Neural cell (in vitro differentiated cells): Measurements from ENCODE around the gene NAGLU. TPM values are rescaled to one million over a fixed set of nuclear protein-coding genes. Genes with fewer than 3 reads are reported as not detected.

Experiments used
- H2AFZ ChIP-seq: fragments of 200-600, 300-800 bp; sonication (generic), shearing (Covaris generic); 2 replicates; pipeline ENCODE4 v1.6.0; 2014; ENCODE audit warnings: low read depth, mild to moderate bottlenecking, antibody characterized with exemption, low read length, moderate library complexity
- H3F3A ChIP-seq: fragments of 200-600 bp; shearing (Covaris generic); 2 replicates; pipeline ENCODE4 v1.6.1; 2016; ENCODE audit warnings: mild to moderate bottlenecking, moderate library complexity, mixed read lengths, antibody characterized with exemption, low read length; ENCODE audit not compliant: insufficient read depth, poor library complexity, severe bottlenecking
- H3K27ac ChIP-seq: fragments of 200-600, 300-800 bp; sonication (generic), shearing (Covaris generic); 2 replicates; pipeline ENCODE4 v1.5.1; 2014; ENCODE audit warnings: mild to moderate bottlenecking, low read length, moderate library complexity
- H3K27me3 ChIP-seq: fragments of 300-800, 200-600 bp; sonication (generic), shearing (Covaris generic); 2 replicates; pipeline ENCODE4 v1.6.0; 2014; ENCODE audit warnings: mild to moderate bottlenecking, low read depth, low read length, moderate library complexity; ENCODE audit not compliant: insufficient read depth
- H3K36me3 ChIP-seq: fragments of 300-800, 200-600 bp; sonication (generic), shearing (Covaris generic); 2 replicates; pipeline ENCODE4 v1.5.1; 2014; ENCODE audit warnings: mild to moderate bottlenecking, antibody characterized with exemption, low read length, moderate library complexity; ENCODE audit not compliant: insufficient read depth
- H3K4me2 ChIP-seq: fragments of 300-800, 200-600 bp; sonication (generic), shearing (Covaris generic); 2 replicates; pipeline ENCODE4 v1.6.0; 2014; ENCODE audit warnings: mild to moderate bottlenecking, low read length
- H3K4me3 ChIP-seq: fragments of 300-800, 200-600 bp; sonication (generic), shearing (Covaris generic); 2 replicates; pipeline ENCODE4 v1.5.1; 2014; ENCODE audit warnings: mild to moderate bottlenecking, low read length, moderate library complexity
- H3K79me2 ChIP-seq: fragments of 200-600 bp; shearing (Covaris generic); replicated peaks from 2 replicates; pipeline ENCODE4 v1.6.0; 2014; ENCODE audit warnings: mild to moderate bottlenecking, low read length, moderate library complexity; ENCODE audit not compliant: insufficient read depth
- H3K9ac ChIP-seq: fragments of 300-800, 200-600 bp; sonication (generic), shearing (Covaris generic); 2 replicates; pipeline ENCODE4 v1.6.1; 2016; ENCODE audit warnings: mild to moderate bottlenecking, low read length, mixed read lengths
- H3K9me2 ChIP-seq: fragments of 200-600 bp; shearing (Covaris generic); 2 replicates; pipeline ENCODE4 v1.6.1; 2016; ENCODE audit warnings: mild to moderate bottlenecking, low read length, mixed read lengths; ENCODE audit not compliant: insufficient read depth
- H3K9me3 ChIP-seq: fragments of 200-600, 300-800 bp; sonication (generic), shearing (Covaris generic); 2 replicates; pipeline ENCODE4 v1.6.1; 2016; ENCODE audit warnings: mild to moderate bottlenecking, mixed run types, low read length, moderate library complexity, mixed read lengths
- H4K20me1 ChIP-seq: fragments of 200-600 bp; shearing (Covaris generic); 2 replicates; pipeline ENCODE4 v1.6.1; 2016; ENCODE audit warnings: mild to moderate bottlenecking, mixed run types; ENCODE audit not compliant: insufficient read depth
- EP300 ChIP-seq: fragments of 450-650 bp; conservative IDR thresholded peaks from 2 replicates; pipeline ENCODE4 v1.6.1; 2014; ENCODE audit warnings: antibody characterized with exemption, mild to moderate bottlenecking, moderate library complexity; ENCODE audit not compliant: poor library complexity, severe bottlenecking
- EZH2 ChIP-seq: fragments of 200-600, 300-800 bp; shearing (Covaris generic), sonication (generic); IDR thresholded peaks from 2 replicates; pipeline ENCODE4 v1.6.1; 2014; ENCODE audit warnings: antibody characterized with exemption, low read length, borderline replicate concordance, mild to moderate bottlenecking; ENCODE audit not compliant: insufficient read depth, poor library complexity, severe bottlenecking
- MXI1 ChIP-seq: fragments of 450-650 bp; conservative IDR thresholded peaks from 2 replicates; pipeline ENCODE4 v1.6.1; 2014; ENCODE audit warnings: antibody characterized with exemption, mild to moderate bottlenecking; ENCODE audit not compliant: poor library complexity, severe bottlenecking
- POLR2AphosphoS5 ChIP-seq: IDR thresholded peaks from 2 replicates; pipeline ENCODE4 v1.6.1; 2012
- RAD21 ChIP-seq: fragments of 450-650 bp; conservative IDR thresholded peaks from 2 replicates; pipeline ENCODE4 v1.6.1; 2014; ENCODE audit warnings: antibody characterized with exemption, mild to moderate bottlenecking, moderate library complexity
- SMC3 ChIP-seq: fragments of 450-650 bp; conservative IDR thresholded peaks from 2 replicates; pipeline ENCODE4 v1.6.1; 2014; ENCODE audit warnings: antibody characterized with exemption, mild to moderate bottlenecking, moderate library complexity; ENCODE audit not compliant: poor library complexity
- TAF1 ChIP-seq: IDR thresholded peaks from 2 replicates; pipeline ENCODE4 v1.6.1; 2012; ENCODE audit warnings: low read depth
- polyA plus RNA-seq: library from polyadenylated mRNA; depleted of rRNA; stranded (reverse); fragments of >200 nt; gene quantifications from 2 replicates; pipeline ENCODE4 v1.2.3, GENCODE V29; 2014
- TF ChIP-seq, protein P1 (sequence below): fragments of 450-650 bp; IDR thresholded peaks from 2 replicates; pipeline ENCODE4 v1.5.1; 2014; ENCODE audit warnings: antibody characterized with exemption, mild to moderate bottlenecking, moderate library complexity; ENCODE audit not compliant: poor library complexity, severe bottlenecking
- TF ChIP-seq, protein P2 (sequence below): IDR thresholded peaks from 2 replicates; pipeline ENCODE4 v1.6.1; 2012; ENCODE audit warnings: borderline replicate concordance

Gene NAGLU
- polyA plus RNA-seq, 1 donor from 2014 or later = 12.1 TPM

DNA sequence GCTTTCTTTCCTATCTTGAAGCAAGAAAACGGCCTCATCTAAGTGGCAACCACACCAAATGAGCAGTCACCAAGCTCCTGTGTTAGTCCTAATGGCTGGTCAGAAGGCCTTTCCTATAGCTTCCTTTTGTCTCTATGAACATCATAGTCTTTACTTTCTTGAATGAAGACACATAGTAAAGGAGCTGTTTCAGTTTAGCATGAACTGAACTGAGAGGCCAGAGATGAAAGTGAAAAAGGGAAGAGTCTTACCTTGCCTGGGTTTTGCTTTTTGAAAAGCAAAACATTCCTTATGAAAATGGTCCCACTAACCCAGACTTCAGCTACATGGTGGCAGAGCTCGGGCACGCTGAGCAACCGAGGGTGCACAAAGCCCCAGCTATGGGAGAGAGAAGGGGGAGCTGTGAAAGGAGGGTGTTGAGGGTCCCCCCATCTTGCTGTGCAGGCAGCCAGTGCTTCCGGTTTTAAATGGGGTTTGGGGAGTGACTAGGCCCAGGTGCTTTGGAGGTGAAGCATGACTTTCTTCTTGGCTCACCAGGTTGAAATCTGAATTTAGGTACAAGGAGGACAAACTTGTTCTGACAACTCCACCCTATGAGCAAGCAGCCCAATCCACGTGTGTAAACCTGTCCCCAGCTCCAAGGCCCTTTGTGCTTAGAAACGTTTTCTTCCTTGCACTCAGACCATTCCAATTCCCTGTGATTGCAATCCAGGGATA is 50.6 kb downstream of the NAGLU start:
- H3K27ac ChIP-seq = no peak overlapping the region
- H3K36me3 ChIP-seq = no peaks in the 10 kb centered on the region

DNA sequence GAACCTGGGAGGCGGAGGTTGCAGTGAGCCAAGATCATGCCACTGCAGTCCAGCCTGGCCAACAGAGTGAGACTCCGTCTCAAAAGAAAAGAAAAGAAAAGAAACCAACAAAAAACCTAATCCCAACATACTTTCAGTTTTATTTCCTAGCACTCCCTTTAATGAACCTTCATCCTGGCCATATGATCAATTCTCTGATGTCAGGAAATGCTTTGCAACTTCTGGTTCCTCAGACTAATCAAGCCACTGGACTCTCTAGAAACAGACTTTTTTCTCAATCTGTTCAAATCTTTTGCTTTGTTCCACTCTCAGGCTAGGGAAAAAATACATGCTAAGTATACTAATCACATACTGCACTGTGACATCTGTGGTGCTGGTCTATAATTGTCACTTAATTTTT is 54.8 kb downstream of the NAGLU start:
- H3K27ac ChIP-seq = no peak overlapping the region
- H3K4me3 ChIP-seq = no peak overlapping the region
- H2AFZ ChIP-seq = no peak overlapping the region
- no peaks in the 10 kb centered on the region for H3K36me3 ChIP-seq
- no peaks in the 10 kb centered on the region for H3K9me3 ChIP-seq
- H3K27me3 ChIP-seq = no peaks in the 10 kb centered on the region
- no peak overlapping the region for H3K9ac ChIP-seq
- no peak for TF ChIP-seq EP300
- TF ChIP-seq MXI1 = no peak
- TF ChIP-seq TAF1 = no peak
- TF ChIP-seq, protein P1, sequence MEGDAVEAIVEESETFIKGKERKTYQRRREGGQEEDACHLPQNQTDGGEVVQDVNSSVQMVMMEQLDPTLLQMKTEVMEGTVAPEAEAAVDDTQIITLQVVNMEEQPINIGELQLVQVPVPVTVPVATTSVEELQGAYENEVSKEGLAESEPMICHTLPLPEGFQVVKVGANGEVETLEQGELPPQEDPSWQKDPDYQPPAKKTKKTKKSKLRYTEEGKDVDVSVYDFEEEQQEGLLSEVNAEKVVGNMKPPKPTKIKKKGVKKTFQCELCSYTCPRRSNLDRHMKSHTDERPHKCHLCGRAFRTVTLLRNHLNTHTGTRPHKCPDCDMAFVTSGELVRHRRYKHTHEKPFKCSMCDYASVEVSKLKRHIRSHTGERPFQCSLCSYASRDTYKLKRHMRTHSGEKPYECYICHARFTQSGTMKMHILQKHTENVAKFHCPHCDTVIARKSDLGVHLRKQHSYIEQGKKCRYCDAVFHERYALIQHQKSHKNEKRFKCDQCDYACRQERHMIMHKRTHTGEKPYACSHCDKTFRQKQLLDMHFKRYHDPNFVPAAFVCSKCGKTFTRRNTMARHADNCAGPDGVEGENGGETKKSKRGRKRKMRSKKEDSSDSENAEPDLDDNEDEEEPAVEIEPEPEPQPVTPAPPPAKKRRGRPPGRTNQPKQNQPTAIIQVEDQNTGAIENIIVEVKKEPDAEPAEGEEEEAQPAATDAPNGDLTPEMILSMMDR = no peak
- TF ChIP-seq EZH2 = no peak
- no peak for TF ChIP-seq RAD21
- TF ChIP-seq, protein P2, sequence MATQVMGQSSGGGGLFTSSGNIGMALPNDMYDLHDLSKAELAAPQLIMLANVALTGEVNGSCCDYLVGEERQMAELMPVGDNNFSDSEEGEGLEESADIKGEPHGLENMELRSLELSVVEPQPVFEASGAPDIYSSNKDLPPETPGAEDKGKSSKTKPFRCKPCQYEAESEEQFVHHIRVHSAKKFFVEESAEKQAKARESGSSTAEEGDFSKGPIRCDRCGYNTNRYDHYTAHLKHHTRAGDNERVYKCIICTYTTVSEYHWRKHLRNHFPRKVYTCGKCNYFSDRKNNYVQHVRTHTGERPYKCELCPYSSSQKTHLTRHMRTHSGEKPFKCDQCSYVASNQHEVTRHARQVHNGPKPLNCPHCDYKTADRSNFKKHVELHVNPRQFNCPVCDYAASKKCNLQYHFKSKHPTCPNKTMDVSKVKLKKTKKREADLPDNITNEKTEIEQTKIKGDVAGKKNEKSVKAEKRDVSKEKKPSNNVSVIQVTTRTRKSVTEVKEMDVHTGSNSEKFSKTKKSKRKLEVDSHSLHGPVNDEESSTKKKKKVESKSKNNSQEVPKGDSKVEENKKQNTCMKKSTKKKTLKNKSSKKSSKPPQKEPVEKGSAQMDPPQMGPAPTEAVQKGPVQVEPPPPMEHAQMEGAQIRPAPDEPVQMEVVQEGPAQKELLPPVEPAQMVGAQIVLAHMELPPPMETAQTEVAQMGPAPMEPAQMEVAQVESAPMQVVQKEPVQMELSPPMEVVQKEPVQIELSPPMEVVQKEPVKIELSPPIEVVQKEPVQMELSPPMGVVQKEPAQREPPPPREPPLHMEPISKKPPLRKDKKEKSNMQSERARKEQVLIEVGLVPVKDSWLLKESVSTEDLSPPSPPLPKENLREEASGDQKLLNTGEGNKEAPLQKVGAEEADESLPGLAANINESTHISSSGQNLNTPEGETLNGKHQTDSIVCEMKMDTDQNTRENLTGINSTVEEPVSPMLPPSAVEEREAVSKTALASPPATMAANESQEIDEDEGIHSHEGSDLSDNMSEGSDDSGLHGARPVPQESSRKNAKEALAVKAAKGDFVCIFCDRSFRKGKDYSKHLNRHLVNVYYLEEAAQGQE = no peak
- no peak for TF ChIP-seq SMC3
- TF ChIP-seq POLR2AphosphoS5 = no peak
- no peak overlapping the region for H3K4me2 ChIP-seq
- no peaks in the 10 kb centered on the region for H4K20me1 ChIP-seq
- no peaks in the 10 kb centered on the region for H3F3A ChIP-seq
- no peaks in the 10 kb centered on the region for H3K9me2 ChIP-seq
- peaks cover 4% of the 10 kb centered on the region for H3K79me2 ChIP-seq

More for the DNA sequence above, 50.6 kb downstream of the NAGLU start:
- Histone ChIP-seq H2AFZ (no peak overlapping the region), H3K9ac (no peak overlapping the region), H3K4me2 (no peak overlapping the region), H3K79me2 (no peaks in the 10 kb centered on the region), H3K4me3 (no peak overlapping the region), H3K9me3 (no peaks in the 10 kb centered on the region), H3F3A (no peaks in the 10 kb centered on the region), H3K27me3 (no peaks in the 10 kb centered on the region), H4K20me1 (no peaks in the 10 kb centered on the region), H3K9me2 (no peaks in the 10 kb centered on the region)
- TF ChIP-seq POLR2AphosphoS5 = no peak
- TF ChIP-seq, protein P1 = no peak
- TF ChIP-seq SMC3 = no peak
- no peak for TF ChIP-seq EZH2
- TF ChIP-seq RAD21 = no peak
- TF ChIP-seq, protein P2 = no peak
- TF ChIP-seq EP300 = no peak
- no peak for TF ChIP-seq TAF1
- TF ChIP-seq MXI1 = no peak
